HCT116 (cell line): ENCODE data around the gene CLPX.
"Not testable (repeated sequence)": the region's sequence is repeated elsewhere in the genome, so short reads cannot be mapped to it uniquely, and the experiment has no call there.

ENCODE experiments used
- EGR1 ChIP-seq: IDR thresholded peaks from 2 replicates; pipeline ENCODE4 v1.6.1; 2012; ENCODE audit warnings: low read depth
- EZH2 ChIP-seq: fragments of 200-600 bp; sonication (generic); IDR thresholded peaks from 2 replicates; pipeline ENCODE4 v1.6.1; 2017; ENCODE audit warnings: antibody characterized with exemption, mixed run types
- JUND ChIP-seq: IDR thresholded peaks from 2 replicates; pipeline ENCODE4 v1.6.1; 2012
- POLR2A ChIP-seq: IDR thresholded peaks from 2 replicates; pipeline ENCODE4 v1.7.0; 2011; ENCODE audit warnings: borderline replicate concordance; ENCODE audit not compliant: insufficient read depth, insufficient read length; ENCODE audit errors: extremely low read depth
- POLR2AphosphoS5 ChIP-seq: IDR thresholded peaks from 2 replicates; pipeline ENCODE4 v1.6.1; 2011; ENCODE audit warnings: mild to moderate bottlenecking, low read depth, low read length, moderate library complexity
- TCF7L2 ChIP-seq: IDR thresholded peaks from 2 replicates; pipeline ENCODE4 v1.7.0; 2011; ENCODE audit warnings: borderline replicate concordance, inconsistent platforms; ENCODE audit not compliant: insufficient read depth, insufficient read length; ENCODE audit errors: extremely low read depth
- YY1 ChIP-seq: IDR thresholded peaks from 2 replicates; pipeline ENCODE4 v1.6.1; 2011; ENCODE audit warnings: low read length, low read depth, moderate library complexity, mild to moderate bottlenecking; ENCODE audit not compliant: insufficient replicate concordance; ENCODE audit errors: extremely low read depth
- ZFX ChIP-seq: fragments of 450-650 bp; IDR thresholded peaks from 2 replicates; pipeline ENCODE4 v1.6.1; 2017
- TF ChIP-seq, protein P1 (sequence below), 3 experiments: fragments of 200-600 bp in 1 of 3; sonication (generic) in 1 of 3; IDR thresholded peaks in 2 of 3; conservative IDR thresholded peaks in 1 of 3; 2 replicates each; pipeline ENCODE4 v1.5.1; 2012 to 2017; ENCODE audit warnings: low read depth in 2 of 3, low read length in 2 of 3, antibody characterized with exemption in 1 of 3, borderline replicate concordance in 1 of 3, control low read depth in 1 of 3, mild to moderate bottlenecking in 1 of 3, mixed read lengths in 1 of 3, mixed run types in 1 of 3, moderate library complexity in 1 of 3; ENCODE audit not compliant: insufficient read depth in 1 of 3
- TF ChIP-seq, protein P2 (sequence below): IDR thresholded peaks from 2 replicates; pipeline ENCODE4 v1.6.1; 2012
- TF ChIP-seq, protein P3 (sequence below): IDR thresholded peaks from 2 replicates; pipeline ENCODE4 v1.6.1; 2012; ENCODE audit warnings: low read depth

DNA sequence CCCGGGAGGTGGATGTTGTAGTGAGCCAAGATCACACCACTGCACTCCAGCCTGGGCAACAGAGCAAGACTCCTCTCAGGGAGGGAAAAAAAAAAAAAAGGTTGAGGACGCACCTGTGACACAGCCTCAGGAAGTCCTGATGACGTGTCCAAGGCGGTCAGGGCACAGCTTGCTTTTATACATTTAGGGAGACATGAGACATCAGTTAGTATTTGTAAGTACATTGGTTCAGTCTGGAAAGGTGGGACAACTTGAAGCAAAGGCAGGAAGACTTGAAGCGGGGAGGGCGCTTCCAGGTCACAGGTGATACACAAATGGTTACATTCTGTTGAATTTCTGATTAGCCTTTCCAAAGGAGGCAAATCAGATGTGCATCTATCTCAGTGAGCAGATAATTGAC lies 46.5 kb downstream of the CLPX start:
- not testable (repeated sequence) for TF ChIP-seq EZH2, TCF7L2, POLR2A, JUND, YY1, POLR2AphosphoS5, ZFX, EGR1
- TF ChIP-seq, protein P1, sequence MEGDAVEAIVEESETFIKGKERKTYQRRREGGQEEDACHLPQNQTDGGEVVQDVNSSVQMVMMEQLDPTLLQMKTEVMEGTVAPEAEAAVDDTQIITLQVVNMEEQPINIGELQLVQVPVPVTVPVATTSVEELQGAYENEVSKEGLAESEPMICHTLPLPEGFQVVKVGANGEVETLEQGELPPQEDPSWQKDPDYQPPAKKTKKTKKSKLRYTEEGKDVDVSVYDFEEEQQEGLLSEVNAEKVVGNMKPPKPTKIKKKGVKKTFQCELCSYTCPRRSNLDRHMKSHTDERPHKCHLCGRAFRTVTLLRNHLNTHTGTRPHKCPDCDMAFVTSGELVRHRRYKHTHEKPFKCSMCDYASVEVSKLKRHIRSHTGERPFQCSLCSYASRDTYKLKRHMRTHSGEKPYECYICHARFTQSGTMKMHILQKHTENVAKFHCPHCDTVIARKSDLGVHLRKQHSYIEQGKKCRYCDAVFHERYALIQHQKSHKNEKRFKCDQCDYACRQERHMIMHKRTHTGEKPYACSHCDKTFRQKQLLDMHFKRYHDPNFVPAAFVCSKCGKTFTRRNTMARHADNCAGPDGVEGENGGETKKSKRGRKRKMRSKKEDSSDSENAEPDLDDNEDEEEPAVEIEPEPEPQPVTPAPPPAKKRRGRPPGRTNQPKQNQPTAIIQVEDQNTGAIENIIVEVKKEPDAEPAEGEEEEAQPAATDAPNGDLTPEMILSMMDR (IDR thresholded peaks at IDR 0.05 in 2 of 3, conservative IDR thresholded peaks at IDR 0.05 in 1 of 3; ENCODE audit: borderline replicate concordance in 1 of 3, insufficient read depth in 1 of 3, low read depth in 2 of 3, low read length in 2 of 3) = not testable (repeated sequence)
- TF ChIP-seq, protein P2, sequence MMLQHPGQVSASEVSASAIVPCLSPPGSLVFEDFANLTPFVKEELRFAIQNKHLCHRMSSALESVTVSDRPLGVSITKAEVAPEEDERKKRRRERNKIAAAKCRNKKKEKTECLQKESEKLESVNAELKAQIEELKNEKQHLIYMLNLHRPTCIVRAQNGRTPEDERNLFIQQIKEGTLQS = not testable (repeated sequence)
- TF ChIP-seq, protein P3, sequence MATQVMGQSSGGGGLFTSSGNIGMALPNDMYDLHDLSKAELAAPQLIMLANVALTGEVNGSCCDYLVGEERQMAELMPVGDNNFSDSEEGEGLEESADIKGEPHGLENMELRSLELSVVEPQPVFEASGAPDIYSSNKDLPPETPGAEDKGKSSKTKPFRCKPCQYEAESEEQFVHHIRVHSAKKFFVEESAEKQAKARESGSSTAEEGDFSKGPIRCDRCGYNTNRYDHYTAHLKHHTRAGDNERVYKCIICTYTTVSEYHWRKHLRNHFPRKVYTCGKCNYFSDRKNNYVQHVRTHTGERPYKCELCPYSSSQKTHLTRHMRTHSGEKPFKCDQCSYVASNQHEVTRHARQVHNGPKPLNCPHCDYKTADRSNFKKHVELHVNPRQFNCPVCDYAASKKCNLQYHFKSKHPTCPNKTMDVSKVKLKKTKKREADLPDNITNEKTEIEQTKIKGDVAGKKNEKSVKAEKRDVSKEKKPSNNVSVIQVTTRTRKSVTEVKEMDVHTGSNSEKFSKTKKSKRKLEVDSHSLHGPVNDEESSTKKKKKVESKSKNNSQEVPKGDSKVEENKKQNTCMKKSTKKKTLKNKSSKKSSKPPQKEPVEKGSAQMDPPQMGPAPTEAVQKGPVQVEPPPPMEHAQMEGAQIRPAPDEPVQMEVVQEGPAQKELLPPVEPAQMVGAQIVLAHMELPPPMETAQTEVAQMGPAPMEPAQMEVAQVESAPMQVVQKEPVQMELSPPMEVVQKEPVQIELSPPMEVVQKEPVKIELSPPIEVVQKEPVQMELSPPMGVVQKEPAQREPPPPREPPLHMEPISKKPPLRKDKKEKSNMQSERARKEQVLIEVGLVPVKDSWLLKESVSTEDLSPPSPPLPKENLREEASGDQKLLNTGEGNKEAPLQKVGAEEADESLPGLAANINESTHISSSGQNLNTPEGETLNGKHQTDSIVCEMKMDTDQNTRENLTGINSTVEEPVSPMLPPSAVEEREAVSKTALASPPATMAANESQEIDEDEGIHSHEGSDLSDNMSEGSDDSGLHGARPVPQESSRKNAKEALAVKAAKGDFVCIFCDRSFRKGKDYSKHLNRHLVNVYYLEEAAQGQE = not testable (repeated sequence)
